Tongue (tissue), 1 donor: ENCODE results near the gene CLVS2. TPM values are rescaled to one million over a fixed set of nuclear protein-coding genes. Genes with fewer than 3 reads are reported as not detected.

ENCODE experiments used
- total RNA-seq: library from RNA; depleted of rRNA; stranded (reverse); fragments of >200 nt; gene quantifications from one replicate; pipeline ENCODE4 v1.2.3, GENCODE V29; 2014

Gene CLVS2
- total RNA-seq, 1 donor from 2014 or later, result 0.10 TPM

Other genes starting within 250 kb of the CLVS2 start
- gene FABP7, start 216.5 kb upstream of the CLVS2 start, total RNA-seq, result 4.8 TPM
- gene SMPDL3A, start 207.0 kb upstream of the CLVS2 start, total RNA-seq, result 11.3 TPM